Measurements from ENCODE around the gene NMNAT2.

NMNAT2 gene

GRCh38 chr1:183310753-183311479, 107.3 kb downstream of the NMNAT2 start:
- no peak for DNase-seq (ENCODE audit: low read depth)

- DNase-seq (ENCODE audit: low read depth) = no peak
These were observed 109.5 kb downstream of the NMNAT2 start for GRCh38 chr1:183308719-183309118.

GRCh38 chr1:183306317-183307042, 111.7 kb downstream of the NMNAT2 start:
- no peak for DNase-seq (ENCODE audit: low read depth)

GRCh38 chr1:183304440-183305107, 113.6 kb downstream of the NMNAT2 start:
- DNase-seq (ENCODE audit: low read depth) = no peak

- DNase-seq (ENCODE audit: low read depth) = no peak
These were observed 114.3 kb downstream of the NMNAT2 start for GRCh38 chr1:183303901-183304300.

- DNase-seq (ENCODE audit: low read depth) = no peak
These were observed 114.9 kb downstream of the NMNAT2 start for GRCh38 chr1:183303323-183303645.

- DNase-seq (ENCODE audit: low read depth) = no peak
These were observed 115.5 kb downstream of the NMNAT2 start for GRCh38 chr1:183302452-183303322.

- DNase-seq (ENCODE audit: low read depth) = no peak
These were observed 116.9 kb downstream of the NMNAT2 start for GRCh38 chr1:183301239-183301638.

GRCh38 chr1:183300828-183301227, 117.4 kb downstream of the NMNAT2 start:
- DNase-seq (ENCODE audit: low read depth) = no peak

GRCh38 chr1:183300395-183300794, 117.8 kb downstream of the NMNAT2 start:
- no peak for DNase-seq (ENCODE audit: low read depth)

GRCh38 chr1:183296782-183297181, 121.4 kb downstream of the NMNAT2 start:
- no peak for DNase-seq (ENCODE audit: low read depth)

GRCh38 chr1:183295521-183295920, 122.7 kb downstream of the NMNAT2 start:
- no peak for DNase-seq (ENCODE audit: low read depth)

GRCh38 chr1:183293876-183294275, 124.3 kb downstream of the NMNAT2 start:
- no peak for DNase-seq (ENCODE audit: low read depth)

- DNase-seq (ENCODE audit: low read depth) = no peak
These were observed 124.9 kb downstream of the NMNAT2 start for GRCh38 chr1:183293241-183293640.

- no peak for DNase-seq (ENCODE audit: low read depth)
These were observed 126.2 kb downstream of the NMNAT2 start for GRCh38 chr1:183291802-183292514.

- no peak for DNase-seq (ENCODE audit: low read depth)
These were observed 126.9 kb downstream of the NMNAT2 start for GRCh38 chr1:183291216-183291762.

GRCh38 chr1:183290628-183291027, 127.6 kb downstream of the NMNAT2 start:
- DNase-seq (ENCODE audit: low read depth) = no peak

- no peak for DNase-seq (ENCODE audit: low read depth)
These were observed 129.1 kb downstream of the NMNAT2 start for GRCh38 chr1:183289051-183289496.

- DNase-seq (ENCODE audit: low read depth) = no peak
These were observed 129.6 kb downstream of the NMNAT2 start for GRCh38 chr1:183288583-183288982.

- no peak for DNase-seq (ENCODE audit: low read depth)
These were observed 130.9 kb downstream of the NMNAT2 start for GRCh38 chr1:183287191-183287675.

- no peak for DNase-seq (ENCODE audit: low read depth)
These were observed 132.4 kb downstream of the NMNAT2 start for GRCh38 chr1:183285746-183286145.

Data from CMK (cell line).